Vagina (tissue), 2 donors: ENCODE measurements around the gene SMG6.

ENCODE experiments used
- POLR2AphosphoS5 ChIP-seq, 2 donors: sonication (generic); formaldehyde crosslinking; IDR thresholded peaks; one replicate each; pipeline ENCODE4 v1.9.0; 2017; ENCODE audit warnings: antibody characterized with exemption in 2 of 2, mild to moderate bottlenecking in 2 of 2, low read depth in 1 of 2; ENCODE audit not compliant: insufficient read depth in 1 of 2
- TF ChIP-seq, protein P1 (sequence below), 3 experiments: fragments of 450-650 bp in 2 of 3; fragments of 200-600 bp in 1 of 3; sonication (generic) in 1 of 3; IDR thresholded peaks; one replicate each; pipeline ENCODE4 v1.5.1; 2017 to 2019; ENCODE audit warnings: antibody characterized with exemption in 3 of 3, mild to moderate bottlenecking in 2 of 3, moderate library complexity in 2 of 3

DNA sequence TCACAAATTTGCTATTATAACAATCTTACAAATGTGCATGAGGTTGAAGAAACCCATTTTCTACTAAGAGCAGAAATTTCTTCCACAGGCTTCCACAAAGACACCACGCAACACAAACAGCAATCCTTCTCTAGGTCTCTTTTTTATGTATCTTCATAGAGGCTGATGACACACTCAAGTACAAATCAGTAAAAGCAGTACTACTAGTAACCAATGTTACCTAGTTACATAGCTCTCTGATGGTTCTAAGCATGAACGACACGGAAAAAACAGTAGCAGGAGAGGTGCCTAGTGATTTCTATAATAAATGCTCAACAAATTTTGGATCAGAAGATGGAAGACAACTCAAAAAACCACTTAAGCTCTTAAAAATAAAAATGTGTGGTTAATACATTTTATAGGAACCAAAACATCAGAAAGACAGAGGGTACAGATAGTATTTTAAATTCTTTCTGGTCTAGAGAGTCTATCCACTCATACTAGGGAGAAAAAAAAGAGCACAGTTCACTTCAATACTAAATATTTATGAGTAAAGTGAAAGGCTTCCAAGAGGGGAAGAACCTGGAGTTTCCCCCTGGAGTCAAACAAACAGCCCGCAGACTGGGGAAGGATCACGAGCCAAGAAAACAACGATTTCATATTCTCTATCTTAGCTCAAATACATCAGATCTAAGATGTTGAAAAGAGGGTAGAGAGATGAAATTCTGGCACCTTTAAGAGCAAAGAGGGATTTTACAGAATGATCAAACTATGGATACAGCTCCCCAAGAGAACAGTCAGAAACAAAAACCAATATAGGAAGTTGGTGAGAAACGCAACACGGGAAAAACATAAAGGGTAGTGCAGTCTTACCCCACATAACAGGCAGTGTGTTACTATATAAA lies 40.2 kb downstream of the SMG6 start:
- TF ChIP-seq, protein P1, sequence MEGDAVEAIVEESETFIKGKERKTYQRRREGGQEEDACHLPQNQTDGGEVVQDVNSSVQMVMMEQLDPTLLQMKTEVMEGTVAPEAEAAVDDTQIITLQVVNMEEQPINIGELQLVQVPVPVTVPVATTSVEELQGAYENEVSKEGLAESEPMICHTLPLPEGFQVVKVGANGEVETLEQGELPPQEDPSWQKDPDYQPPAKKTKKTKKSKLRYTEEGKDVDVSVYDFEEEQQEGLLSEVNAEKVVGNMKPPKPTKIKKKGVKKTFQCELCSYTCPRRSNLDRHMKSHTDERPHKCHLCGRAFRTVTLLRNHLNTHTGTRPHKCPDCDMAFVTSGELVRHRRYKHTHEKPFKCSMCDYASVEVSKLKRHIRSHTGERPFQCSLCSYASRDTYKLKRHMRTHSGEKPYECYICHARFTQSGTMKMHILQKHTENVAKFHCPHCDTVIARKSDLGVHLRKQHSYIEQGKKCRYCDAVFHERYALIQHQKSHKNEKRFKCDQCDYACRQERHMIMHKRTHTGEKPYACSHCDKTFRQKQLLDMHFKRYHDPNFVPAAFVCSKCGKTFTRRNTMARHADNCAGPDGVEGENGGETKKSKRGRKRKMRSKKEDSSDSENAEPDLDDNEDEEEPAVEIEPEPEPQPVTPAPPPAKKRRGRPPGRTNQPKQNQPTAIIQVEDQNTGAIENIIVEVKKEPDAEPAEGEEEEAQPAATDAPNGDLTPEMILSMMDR (IDR thresholded peaks at IDR 0.05): no peak
- TF ChIP-seq POLR2AphosphoS5 (IDR thresholded peaks at IDR 0.05; ENCODE audit: insufficient read depth in 1 of 2, low read depth in 1 of 2): no peak
